ENCODE results near the gene DNAH17. TPM values are rescaled to one million over a fixed set of nuclear protein-coding genes. Genes with fewer than 3 reads are reported as not detected.

Gene DNAH17
- total and polyA plus RNA-seq, 2 of the 8 experiments (the other 6 are each of a cell fraction or from before 2014, with no cell fraction given) = 0.14 to 0.67 TPM

DNA sequence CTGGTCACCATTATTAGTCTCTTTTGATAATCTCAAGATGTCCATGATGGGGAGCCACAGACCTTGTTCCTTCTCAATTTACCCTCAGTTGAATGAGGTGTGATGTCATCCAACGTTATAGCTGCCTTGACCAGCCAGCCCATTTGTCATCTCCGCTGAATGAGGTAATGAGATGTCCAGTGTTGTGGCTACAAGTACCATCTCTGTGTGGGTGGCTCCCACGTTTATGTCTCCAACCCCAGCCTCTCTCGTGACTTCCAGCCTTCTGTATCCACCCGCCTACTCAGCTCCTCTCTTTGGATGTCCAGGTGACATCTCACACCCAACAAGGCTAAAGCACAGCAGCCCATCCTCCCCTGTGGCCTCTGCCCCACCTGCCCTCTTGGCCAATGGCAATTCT lies 18.2 kb downstream of the DNAH17 start:
- H3K23ac ChIP-seq (ENCODE audit: insufficient read length) = no peak overlapping the region
- no peak overlapping the region for H2AFZ ChIP-seq (ENCODE audit: low read length)
- H3K79me2 ChIP-seq (ENCODE audit: control insufficient read depth in 1 of 2, insufficient read depth in 2 of 2, low read length in 2 of 2) = no peaks in the 10 kb centered on the region
- DNase-seq (ENCODE audit: low read depth in 1 of 2, low spot score in 2 of 2) (no peak), FAIRE-seq (no peak)
- H4K91ac ChIP-seq (replicated peaks; ENCODE audit: insufficient read length, low read length) = no peak overlapping the region
- H2BK12ac ChIP-seq (ENCODE audit: low read depth, low read length) = 0 out of 2 replicates have a peak overlapping the region, but pooled peaks have one; percentile 1
- peaks cover 0 to 1% of the 10 kb centered on the region in 2 experiments for H4K20me1 ChIP-seq (replicated peaks in 1 of 2; ENCODE audit: control insufficient read depth in 1 of 2, insufficient read depth in 2 of 2, low read length in 2 of 2)
- ChIA-PET POLR2A (ENCODE audit: partially characterized antibody) (interaction anchor here (1.3 kb wide), 1 partner anchor 62 kb away, joined by 3 read pairs; no protein-coding TSS in a partner anchor), CTCF (ENCODE audit: partially characterized antibody) (interaction anchor here (0.6 to 5.9 kb wide), 26 partner anchors 8 to 324 kb away, joined by 3 to 56 read pairs (median 4); no protein-coding TSS in a partner anchor)
- H3K18ac ChIP-seq (ENCODE audit: extremely low read depth, low read length) = no peak overlapping the region
- H3K79me1 ChIP-seq (ENCODE audit: low read depth, low read length) = no peaks in the 10 kb centered on the region
- no peak overlapping the region for H2BK15ac ChIP-seq (ENCODE audit: low read length)
- H2AK5ac ChIP-seq (ENCODE audit: low read depth, low read length) = no peak overlapping the region
- H3K27ac ChIP-seq (ENCODE audit: low read depth, low read length) = no peak overlapping the region
- no peak overlapping the region for H3K56ac ChIP-seq (replicated peaks; ENCODE audit: insufficient read length, low read depth, low read length)
- H3K9me3 ChIP-seq (ENCODE audit: insufficient read depth in 2 of 2, low read depth in 1 of 2, low read length in 1 of 2) = no peaks in the 10 kb centered on the region
- no peak overlapping the region for H2BK20ac ChIP-seq (ENCODE audit: low read length)
- H4K8ac ChIP-seq (ENCODE audit: extremely low read depth, insufficient read depth, low read length) = no peak overlapping the region; the same call in 1 of the 2 replicates
- H3K4me1 ChIP-seq (replicated peaks in 1 of 4; ENCODE audit: control insufficient read depth in 3 of 4, insufficient read depth in 4 of 4, low read length in 3 of 4) = no peaks in the 10 kb centered on the region
- no peaks in the 10 kb centered on the region for H3K23me2 ChIP-seq (ENCODE audit: low read depth, low read length)
- H3K9ac ChIP-seq (replicated peaks in 1 of 4; ENCODE audit: extremely low read depth in 1 of 4, low read depth in 3 of 4, low read length in 3 of 4) = no peak overlapping the region
- no peak overlapping the region for H2BK5ac ChIP-seq (ENCODE audit: low read depth, low read length)
- H4K5ac ChIP-seq (ENCODE audit: insufficient read length, low read depth, low read length) = no peak overlapping the region
- no peak overlapping the region for H3K4me3 ChIP-seq (ENCODE audit: extremely low read depth in 1 of 4, insufficient read depth in 2 of 4, low read depth in 3 of 4, low read length in 4 of 4)
- H3K14ac ChIP-seq (ENCODE audit: insufficient read length) = no peak overlapping the region
- no peak overlapping the region for H3K4ac ChIP-seq (replicated peaks; ENCODE audit: insufficient read length, low read depth, low read length)
- H2BK120ac ChIP-seq (replicated peaks; ENCODE audit: low read depth, low read length) = no peak overlapping the region
- WGBS, 2 experiments (ENCODE audit: extremely low coverage in 1 of 2, insufficient coverage in 1 of 2, insufficient read length in 1 of 2, insufficient replicate concordance in 2 of 2, low coverage in 1 of 2, low lambda C conversion rate in 2 of 2, missing lambda C conversion rate in 1 of 2) = 83% methylated on average over 5 of the region's 5 CpGs; no CpG with 5 or more reads in 1 of the 2 experiments
- H3K36me3 ChIP-seq (ENCODE audit: control insufficient read depth in 2 of 4, insufficient read depth in 4 of 4, low read length in 3 of 4) = no peaks in the 10 kb centered on the region
- no peak overlapping the region for H3K4me2 ChIP-seq (ENCODE audit: insufficient read depth in 1 of 2, low read depth in 2 of 2, low read length in 2 of 2)
- H3K27me3 ChIP-seq (replicated peaks in 1 of 4; ENCODE audit: control insufficient read depth in 3 of 4, extremely low read depth in 1 of 4, insufficient read depth in 3 of 4, low read length in 3 of 4) = no peaks in the 10 kb centered on the region
- TF ChIP-seq KDM5A (IDR thresholded peaks at IDR 0.05; ENCODE audit: low read length) (no peak), RBBP5 (IDR thresholded peaks at IDR 0.05; ENCODE audit: borderline replicate concordance, low read depth, low read length) (no peak), RFX5 (IDR thresholded peaks at IDR 0.05; ENCODE audit: borderline replicate concordance, low read depth, low read length) (no peak), SP1 (IDR thresholded peaks at IDR 0.05; ENCODE audit: low read depth, low read length) (no peak), SIX5 (IDR thresholded peaks at IDR 0.05; ENCODE audit: low read depth, low read length) (no peak), JUN (IDR thresholded peaks at IDR 0.05; ENCODE audit: low read depth, low read length) (no peak), SIN3A (conservative IDR thresholded peaks at IDR 0.05 in 1 of 2, IDR thresholded peaks at IDR 0.05 in 1 of 2; ENCODE audit: low read depth in 1 of 2, low read length in 2 of 2) (no peak)
- TF ChIP-seq, protein P1, sequence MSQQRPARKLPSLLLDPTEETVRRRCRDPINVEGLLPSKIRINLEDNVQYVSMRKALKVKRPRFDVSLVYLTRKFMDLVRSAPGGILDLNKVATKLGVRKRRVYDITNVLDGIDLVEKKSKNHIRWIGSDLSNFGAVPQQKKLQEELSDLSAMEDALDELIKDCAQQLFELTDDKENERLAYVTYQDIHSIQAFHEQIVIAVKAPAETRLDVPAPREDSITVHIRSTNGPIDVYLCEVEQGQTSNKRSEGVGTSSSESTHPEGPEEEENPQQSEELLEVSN (IDR thresholded peaks at IDR 0.05) = no peak
